Activated T-cell treated with anti-CD3 and anti-CD28 coated beads for 24 hours (primary cell): ENCODE data around the gene PTPRR.

Experiments used
- DNase-seq: peaks from one replicate; pipeline ENCODE4 v3.0.0-alpha.2; 2020; ENCODE audit warnings: low read depth

PTPRR gene

DNA sequence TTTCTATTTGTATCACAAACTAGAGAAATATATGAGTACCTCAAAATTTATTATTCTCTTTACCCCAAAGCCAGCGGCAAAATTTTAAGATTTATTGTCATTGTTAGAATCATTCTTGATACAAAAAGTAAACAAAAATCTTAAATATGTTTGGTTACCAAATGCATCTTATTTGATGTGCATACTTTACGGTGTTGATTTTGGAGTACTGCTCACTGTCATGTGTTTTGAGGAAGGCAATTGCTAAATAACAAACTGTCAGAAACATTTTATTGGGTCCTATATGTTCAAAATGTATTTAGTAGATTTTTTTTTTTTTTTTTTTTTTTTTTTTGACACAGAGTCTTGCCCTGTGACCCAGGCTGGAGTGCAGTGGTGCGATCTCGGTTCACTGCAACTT lies 124.9 kb downstream of the PTPRR start:
- no peak for DNase-seq

DNA sequence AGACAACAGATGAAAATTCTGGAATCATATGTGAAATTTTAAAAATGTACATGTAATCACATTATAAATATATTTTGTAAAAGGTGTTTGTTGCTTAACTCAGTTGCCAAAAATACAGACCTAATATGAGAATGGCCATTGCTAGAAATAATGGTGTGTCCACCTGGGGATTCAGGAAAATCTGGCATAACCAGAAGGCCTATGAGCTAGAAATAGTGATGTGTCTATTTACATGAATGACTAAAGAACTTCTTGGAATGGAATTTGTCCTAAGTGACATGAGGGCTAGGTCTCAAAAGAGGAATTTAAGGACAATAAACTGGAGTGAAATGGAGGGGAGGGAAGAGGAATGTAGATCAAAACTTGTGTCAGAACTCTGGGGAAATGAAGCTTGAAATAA lies 126.4 kb downstream of the PTPRR start:
- no peak for DNase-seq

DNA sequence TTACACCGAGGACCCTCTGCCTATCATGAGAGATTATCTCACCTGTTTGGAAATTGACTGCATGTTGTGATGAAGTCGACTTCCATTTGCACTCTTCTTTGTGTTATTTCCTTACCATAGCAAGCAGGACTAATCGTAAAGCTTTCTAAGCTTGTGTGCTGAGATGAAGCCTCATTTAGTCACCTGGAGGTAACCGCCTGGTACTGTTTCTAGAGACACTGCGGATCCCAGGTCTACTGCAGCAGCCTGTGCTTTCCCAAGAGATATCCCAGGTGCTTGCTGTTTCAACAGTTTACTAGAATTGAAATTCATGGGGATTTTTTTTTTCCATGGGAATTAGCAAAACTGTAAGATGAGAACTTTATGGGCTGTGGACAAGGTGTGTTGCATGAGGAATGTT lies 131.8 kb downstream of the PTPRR start:
- DNase-seq: no peak

DNA sequence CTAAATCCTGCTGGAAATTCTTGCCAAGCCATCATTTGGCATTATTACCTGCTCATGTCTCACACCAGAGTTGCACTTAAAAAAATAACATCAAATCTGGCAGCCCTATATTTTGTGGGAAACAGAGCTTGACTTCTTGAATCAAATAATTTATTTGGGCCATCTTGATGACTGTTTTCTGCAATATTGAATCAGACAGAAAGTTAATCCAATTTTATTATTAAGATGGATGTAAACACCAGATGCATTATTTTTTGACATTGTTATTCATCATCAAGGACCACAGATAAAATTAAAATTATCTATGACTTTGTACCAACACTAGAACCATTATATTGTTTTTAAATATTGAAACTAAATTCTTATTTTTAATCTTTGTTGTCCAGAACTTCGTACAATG lies 132.9 kb downstream of the PTPRR start:
- DNase-seq: no peak

DNA sequence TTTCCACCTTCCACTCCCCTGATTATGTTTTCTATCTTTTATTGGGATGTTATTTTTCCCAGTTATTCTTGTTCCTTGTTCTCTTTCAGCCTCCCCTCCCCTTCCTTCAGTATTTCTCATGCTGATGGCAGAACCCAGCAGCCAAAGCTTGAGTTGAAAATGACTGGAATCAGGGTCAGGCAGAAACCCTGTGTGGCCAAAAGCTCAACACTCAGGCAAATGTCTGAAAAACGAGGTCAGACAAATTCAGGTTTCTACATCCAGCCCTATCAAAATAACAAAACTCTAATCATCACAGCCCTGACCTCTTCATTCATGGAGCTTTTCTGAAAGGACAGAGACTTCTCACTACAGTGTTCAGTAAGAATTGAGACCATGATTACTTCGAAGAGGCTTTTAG lies 134.6 kb downstream of the PTPRR start:
- no peak for DNase-seq

DNA sequence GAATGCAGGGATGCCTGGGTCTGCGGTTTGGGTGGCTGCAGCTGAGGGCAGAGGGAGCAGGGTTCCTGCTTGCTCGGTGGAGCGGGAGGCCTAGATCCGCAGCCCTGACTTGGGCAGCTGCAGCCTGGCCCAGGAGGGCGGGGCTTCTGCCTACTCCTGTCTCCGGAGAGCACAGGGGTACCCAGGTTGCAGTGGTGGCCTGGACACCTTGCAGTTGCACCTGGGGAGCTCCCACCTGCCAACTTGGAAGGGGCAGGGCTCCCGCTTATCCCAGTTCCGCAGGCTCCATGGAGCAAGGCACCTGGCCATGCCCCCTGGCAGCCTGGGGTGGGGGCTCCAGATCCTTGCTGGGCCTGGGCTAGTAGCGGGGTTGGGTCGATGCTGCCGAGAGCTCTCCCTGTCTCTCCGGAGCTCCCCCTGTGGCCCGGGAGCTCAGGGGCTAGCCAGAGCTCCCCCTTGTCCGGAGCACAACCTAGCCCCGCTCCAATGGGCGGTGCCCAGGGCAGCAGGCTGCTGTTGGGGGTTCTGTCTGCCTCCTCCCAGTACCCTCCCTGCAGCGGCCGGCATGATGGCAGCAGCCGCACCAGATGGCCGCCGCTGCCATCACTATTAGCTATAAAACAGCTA lies 136.4 kb downstream of the PTPRR start:
- DNase-seq: no peak

DNA sequence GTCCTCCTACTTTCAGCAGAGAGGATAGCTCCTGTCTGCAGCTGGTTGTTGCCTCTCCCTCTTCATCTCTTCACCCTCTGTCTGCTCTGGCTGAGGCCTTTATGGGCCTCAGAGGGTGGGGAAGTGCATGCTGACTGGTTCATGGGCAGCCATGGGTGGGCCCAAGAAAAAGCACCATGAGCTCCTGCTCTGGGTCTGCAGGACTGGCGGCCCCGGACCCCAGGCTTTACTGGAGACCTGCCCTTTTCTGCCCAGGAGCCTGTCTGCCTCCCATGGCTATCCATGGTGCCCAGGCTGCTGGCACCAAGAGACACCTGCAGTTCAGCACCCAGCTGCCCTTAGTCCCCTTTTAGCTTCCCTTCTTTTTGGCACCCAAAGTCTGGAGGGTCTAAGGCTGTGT lies 137.1 kb downstream of the PTPRR start:
- no peak for DNase-seq

DNA sequence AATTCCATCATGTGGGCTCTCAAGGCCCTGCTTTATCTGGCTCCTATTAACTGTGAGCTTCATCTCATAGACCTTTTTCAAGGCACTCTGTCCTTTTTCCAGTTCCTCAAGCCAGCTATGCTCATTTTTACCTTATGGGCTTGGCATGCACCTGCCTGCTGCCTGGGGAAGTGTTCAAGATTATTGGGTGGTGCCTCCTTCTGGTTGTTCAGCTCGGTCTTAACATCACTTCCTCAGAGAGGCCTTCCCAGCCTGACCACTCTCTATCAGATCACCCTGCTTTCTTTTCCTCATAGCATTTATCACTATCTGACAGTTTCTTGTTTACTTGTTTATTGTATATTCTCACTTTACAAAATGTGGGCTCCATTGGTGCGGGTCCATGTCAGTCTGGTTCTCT lies 141.3 kb downstream of the PTPRR start:
- DNase-seq: no peak

DNA sequence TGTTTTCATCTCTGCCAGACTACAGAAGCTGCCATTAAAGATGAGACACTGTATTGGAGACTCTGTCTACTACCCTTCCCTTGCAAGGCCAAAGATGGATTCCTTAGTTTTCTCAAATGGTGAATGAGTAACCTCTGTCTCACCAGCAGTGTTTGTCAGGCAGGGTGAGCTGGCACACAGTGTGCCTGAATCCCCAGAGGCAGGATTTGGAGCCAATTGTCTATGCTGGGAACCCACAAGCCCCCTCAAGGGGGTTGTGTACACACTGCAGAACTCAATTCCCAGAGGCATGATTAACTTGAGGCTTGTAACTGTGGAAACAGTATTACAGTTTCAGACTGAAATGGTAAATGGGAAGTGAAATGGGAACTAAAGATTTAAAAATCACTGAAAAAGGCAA lies 146.5 kb downstream of the PTPRR start:
- no peak for DNase-seq

DNA sequence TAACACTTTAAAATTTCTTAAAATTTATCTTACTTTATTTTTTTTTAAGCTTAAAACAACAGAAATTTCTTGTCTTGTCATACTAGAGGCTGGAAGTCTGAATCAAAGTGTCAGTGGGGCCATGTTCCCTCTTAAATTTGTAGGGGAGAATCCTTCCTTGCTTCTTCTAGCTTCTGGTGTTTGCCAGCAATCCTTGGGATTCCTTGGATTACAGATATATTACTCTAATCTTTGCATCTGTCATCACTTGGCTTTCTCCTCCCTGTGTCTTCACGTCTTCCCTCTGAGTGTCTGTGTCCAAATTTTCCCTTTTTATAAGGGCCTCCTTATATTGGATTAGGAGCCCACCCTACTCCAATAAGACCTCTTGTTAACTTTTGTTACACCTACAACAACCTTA lies 147.7 kb downstream of the PTPRR start:
- no peak for DNase-seq

DNA sequence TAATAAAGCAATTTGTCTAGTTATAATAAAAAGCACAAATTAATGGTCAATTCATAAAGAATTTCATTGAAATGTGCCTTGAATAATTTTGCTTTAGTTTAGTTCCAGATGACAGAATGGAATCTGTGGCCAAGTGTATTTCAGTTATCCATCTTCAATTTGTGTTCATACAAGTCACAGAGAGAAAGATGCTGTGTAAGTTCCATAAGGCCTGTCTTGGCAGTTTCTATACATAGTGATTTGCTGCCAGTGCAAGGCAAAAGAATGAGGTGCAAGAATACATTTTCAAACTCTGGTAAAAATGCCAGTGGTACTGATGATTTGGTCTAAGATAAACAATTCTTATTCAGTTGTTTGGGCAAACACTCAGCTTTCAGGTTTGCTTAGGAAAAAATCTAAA lies 149.0 kb downstream of the PTPRR start:
- DNase-seq: no peak

DNA sequence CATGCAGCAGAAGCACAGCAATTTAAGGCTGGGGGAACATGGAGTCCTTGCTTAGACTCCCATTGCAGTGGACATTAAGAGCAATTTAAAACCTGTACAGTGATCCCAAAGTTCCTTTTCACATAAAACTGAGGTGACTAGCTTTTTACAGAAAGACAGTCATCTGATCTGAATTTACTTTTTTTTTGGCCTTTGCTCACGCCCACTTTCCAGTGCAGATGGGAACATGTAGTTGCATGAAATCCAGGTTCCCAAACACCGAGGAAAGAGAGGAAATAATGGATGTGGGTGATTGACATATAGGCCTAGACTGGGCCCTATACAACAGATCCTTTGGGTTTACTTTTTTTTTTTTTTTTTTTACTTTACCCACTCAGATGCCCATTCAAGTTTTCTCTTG lies 156.9 kb downstream of the PTPRR start:
- no peak for DNase-seq

DNA sequence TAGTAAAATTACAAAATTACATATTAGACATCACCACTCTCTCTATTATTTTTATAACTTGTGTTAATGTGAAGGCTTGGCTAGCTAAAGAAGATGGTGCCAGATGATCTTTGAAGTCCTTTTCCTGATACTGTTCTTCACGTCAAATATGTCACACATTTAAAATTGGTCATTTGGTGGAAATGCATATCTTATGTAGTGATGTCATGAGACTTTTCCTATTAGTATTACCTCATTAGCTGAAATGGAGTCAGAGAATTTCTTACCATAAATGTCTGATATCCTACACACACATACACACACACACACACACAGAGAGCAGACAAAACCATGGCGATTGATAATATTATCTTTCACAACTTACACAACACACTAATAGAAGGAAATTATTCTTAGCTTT lies 158.5 kb downstream of the PTPRR start:
- no peak for DNase-seq

DNA sequence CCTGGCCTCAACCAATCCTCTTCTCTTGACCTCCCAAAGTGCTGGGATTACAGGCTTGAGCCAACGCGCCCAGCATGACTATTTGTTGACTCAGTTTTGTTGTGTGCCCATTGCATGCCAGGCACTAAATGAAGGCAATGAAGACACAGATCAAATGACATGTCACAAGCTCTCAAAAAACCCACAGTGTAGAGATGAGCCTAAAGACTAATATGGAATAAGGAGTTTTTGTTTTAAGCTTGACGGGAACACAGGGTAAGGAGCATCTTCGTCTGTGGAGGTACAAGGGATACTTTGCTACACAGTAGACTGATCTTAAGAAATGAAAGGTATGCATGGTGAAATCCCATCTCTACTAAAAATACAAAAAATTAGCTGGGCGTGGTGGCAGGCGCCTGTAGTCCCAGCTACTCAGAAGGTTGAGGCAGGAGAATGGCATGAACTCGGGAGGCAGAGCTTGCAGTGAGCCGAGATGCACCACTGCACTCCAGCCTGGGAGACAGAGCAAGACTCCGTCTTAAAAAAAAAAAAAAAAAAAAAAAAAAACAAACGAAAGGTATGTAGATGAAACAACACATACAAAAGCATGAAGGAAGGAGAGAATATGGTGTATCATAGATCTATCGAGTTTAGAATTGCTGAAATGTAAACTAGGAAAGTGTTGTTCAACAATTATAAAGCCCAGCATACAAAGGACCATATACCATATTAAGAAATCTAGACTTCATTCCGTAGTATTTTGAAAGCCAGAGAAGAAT lies 161.2 kb downstream of the PTPRR start:
- no peak for DNase-seq

DNA sequence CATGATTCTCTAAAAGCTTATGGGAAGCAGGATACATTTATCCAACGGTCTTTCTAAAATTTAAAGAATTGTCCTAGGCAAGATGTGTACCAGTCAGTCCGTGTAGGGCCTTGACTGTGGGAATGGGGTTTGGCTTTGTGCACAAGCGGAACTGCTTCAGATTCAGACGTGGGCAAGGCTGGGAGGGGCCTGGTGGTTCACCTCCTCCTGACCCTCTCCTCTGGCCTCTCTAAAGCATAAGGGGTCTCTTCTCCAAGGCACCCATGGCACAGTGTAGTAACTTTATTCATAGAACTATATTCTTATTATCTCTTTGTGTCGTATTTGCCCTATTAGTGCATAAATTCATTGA lies 162.1 kb downstream of the PTPRR start:
- DNase-seq: no peak

DNA sequence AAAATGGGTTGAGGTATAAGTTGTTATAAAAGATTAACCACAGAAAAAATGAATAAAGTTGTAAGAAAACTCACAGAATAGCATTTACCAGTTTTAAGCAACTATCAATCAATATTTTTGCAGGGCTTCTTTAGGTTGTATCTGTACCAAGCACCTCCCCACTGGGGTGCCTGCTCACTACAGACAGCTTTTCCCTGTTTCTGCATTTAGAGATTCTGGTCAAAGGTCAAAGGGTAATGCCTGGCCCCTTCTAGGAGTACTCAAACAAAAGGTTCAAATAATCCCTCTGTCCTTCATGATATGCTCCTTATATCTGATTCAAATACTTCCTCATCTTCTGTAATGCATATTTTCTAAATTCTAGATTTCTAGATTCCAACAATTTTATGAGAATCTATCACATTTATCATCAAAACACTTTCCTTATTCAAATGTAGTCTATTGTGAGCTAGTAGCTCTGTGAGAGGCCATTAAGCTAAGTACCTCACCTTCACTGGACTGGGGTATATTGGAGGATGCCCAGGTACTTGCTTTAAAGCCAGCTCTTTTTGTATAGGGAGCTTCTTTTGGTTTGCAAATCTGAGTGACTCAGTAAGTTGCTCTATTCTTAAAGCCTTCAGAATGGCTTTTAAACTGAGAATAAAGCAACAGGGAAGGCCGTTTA lies 162.6 kb downstream of the PTPRR start:
- DNase-seq: no peak

DNA sequence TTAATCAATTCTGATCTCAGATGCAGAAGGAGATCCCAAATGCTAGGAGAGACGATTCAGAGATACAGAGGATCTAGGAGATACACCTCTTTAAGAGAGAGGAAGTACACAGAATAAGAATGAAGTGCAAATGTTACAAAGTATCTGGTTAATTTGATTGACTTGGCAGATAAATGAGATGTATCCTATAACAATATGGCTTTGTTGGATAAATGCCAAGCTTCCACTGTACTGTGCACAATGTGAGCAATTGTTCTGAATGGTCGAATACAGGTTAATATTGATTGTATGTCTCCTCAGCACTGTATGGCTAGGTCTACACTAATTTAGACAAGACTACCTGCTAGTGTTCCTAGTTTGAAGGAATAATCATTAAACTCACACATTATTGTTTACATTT lies 163.7 kb downstream of the PTPRR start:
- DNase-seq: no peak

DNA sequence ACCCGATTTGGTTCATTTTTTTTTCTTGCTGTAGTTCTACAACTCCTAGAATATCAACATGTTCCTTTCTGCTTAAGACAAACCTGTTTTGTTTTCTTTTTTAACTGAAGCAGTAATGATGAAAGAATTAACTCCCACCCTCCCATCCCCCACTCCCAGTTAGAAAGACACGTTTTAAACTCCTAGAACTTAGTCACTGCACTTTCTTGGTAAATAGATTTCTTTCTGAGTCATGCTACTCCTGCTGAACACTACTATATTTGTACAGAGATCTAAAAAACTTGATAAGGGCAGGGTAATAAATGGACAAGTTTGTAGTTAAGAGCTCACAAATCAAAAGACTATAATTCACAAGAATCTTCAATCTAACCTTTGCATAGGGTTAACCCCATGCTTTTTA lies 164.4 kb downstream of the PTPRR start:
- no peak for DNase-seq

DNA sequence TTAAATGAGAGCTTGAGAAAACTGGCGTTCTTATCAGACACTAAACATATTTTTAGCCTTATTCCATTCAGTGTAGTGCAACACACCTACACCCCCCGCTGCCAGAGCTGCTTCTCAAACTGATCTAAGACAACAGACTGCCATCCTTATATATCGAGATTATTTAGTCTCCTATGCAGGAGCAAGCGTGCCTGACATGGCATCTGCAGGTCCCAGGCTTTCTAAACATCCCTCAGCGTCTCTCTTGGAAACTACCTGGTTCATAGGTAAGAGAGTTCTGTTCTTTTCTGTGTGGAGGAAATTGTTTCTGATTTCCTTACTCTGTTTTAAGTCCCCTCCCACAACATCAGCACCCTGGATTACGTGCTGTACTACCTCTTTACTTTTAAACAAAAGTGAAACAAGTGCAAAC lies 166.2 kb downstream of the PTPRR start:
- no peak for DNase-seq

DNA sequence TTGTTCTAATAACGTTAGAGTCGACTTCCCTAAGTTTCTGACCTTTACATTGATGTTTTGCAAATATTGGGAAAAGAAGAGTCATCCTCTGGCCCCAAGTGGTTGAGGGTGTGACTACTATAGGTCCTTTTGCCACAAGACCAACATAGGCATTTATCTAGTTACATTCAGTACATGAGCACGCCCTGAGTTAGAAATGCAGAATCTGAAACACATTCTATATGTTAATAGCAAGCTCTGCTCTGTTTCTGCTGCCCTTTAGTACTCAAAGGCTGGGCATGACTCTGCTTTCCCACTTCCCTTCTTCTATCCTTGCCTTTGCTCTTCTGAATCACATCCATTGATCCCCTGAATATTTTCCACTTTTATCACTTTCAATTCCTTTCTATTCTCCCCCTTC lies 168.2 kb downstream of the PTPRR start:
- no peak for DNase-seq

DNA sequence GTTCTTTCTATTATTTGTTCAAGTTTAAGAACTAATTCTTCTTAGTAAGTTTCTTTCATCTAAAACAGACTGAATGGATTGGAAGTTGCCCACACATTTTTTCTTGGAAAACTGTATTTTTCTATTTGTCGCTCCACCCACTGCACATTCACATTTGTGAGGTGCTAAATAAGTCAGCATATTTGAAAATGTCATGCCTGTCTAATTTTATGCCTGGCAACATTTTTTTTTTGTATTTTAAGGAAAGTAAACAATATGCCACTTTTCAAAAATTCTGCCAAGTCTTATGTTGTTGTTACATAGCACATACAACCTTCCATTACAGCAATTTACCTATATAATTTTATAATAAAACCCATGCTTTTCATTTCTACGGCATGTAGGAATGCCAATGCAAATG lies 170.6 kb downstream of the PTPRR start:
- no peak for DNase-seq

DNA sequence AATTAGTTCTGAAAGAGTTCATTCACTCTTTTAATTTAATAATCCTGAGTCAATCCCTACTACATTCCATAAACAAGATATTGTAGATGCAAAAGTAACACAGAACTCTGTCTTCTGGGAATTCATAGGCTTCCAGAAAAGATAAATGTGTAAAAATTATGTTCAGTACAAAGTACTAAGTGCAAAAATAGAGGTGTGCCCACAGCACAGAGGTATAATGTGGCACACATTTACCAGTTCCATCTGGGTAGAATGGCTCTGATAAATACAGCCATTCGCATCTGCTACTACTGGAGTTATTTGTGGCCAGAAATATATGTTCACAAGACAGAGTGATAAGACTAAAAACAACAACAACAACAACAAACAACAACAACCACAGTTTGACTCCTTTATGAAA lies 171.7 kb downstream of the PTPRR start:
- no peak for DNase-seq

DNA sequence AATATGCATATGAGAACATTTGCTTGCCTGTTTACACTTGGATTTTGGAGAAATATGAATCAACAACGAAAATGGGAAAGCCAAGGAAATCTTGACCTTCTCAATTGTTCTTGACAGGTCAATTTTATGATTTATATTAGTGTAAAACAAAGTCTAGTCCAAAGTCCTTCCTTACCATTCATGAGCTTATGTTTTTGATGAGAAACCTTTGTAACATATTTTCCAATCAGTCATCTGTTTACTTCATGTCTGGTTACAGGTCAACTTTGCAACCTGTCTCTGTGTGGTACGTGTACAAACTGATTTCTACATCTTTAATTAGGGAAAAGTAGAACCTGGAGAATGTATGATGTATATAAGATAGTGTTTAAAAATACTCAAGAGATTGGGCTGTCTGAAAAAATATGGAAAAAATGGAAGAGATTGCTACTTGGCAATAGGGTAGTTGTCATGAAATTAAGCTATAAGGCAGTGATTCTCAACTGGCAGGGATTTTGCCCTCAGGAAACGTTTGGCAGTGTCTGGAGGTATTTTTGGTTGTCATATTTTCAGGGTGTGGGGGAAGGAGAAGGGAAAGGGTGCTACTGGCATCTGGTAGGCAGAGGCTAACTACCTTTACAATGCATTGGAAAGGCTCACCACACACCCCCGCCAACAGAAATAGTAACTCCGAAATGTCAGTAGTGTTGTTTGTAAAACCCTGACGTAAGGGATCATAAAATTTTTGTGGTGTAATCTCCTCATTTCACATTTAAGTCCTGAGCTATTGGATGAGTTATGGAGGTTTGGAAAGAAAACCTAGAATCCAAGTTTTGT lies 172.9 kb downstream of the PTPRR start:
- DNase-seq: no peak
